Skeletal muscle satellite cell (primary cell): ENCODE data around the gene TNRC6C. TPM values are rescaled to one million over a fixed set of nuclear protein-coding genes. Genes with fewer than 3 reads are reported as not detected.

ENCODE experiments used
- H3K27me3 ChIP-seq: 2 replicates; pipeline ENCODE4 v1.7.0; 2013; ENCODE audit warnings: low read length; ENCODE audit not compliant: control insufficient read depth, insufficient read depth
- H3K36me3 ChIP-seq: 2 replicates; pipeline ENCODE4 v1.7.0; 2013; ENCODE audit warnings: mild to moderate bottlenecking, control low read depth, low read length; ENCODE audit not compliant: insufficient read depth
- H3K4me1 ChIP-seq: 2 replicates; pipeline ENCODE4 v1.7.0; 2013; ENCODE audit warnings: low read length; ENCODE audit not compliant: control insufficient read depth, insufficient read depth
- H3K4me2 ChIP-seq: 2 replicates; pipeline ENCODE4 v1.7.0; 2013; ENCODE audit warnings: mild to moderate bottlenecking, low read length
- H3K4me3 ChIP-seq: 2 replicates; pipeline ENCODE4 v1.7.0; 2013; ENCODE audit warnings: low read length
- H3K9ac ChIP-seq: 2 replicates; pipeline ENCODE4 v1.7.0; 2013; ENCODE audit warnings: mild to moderate bottlenecking, low read depth, low read length, moderate library complexity
- H3K9me3 ChIP-seq: replicated peaks from 2 replicates; pipeline ENCODE4 v1.7.0; 2013; ENCODE audit warnings: mild to moderate bottlenecking, control low read depth, low read length
- total RNA-seq: library from RNA; depleted of rRNA; stranded (reverse); fragments of >200 nt; gene quantifications from 2 replicates; pipeline ENCODE4 v1.2.3, GENCODE V29; 2012; rRNA removed

TNRC6C gene, protein sequence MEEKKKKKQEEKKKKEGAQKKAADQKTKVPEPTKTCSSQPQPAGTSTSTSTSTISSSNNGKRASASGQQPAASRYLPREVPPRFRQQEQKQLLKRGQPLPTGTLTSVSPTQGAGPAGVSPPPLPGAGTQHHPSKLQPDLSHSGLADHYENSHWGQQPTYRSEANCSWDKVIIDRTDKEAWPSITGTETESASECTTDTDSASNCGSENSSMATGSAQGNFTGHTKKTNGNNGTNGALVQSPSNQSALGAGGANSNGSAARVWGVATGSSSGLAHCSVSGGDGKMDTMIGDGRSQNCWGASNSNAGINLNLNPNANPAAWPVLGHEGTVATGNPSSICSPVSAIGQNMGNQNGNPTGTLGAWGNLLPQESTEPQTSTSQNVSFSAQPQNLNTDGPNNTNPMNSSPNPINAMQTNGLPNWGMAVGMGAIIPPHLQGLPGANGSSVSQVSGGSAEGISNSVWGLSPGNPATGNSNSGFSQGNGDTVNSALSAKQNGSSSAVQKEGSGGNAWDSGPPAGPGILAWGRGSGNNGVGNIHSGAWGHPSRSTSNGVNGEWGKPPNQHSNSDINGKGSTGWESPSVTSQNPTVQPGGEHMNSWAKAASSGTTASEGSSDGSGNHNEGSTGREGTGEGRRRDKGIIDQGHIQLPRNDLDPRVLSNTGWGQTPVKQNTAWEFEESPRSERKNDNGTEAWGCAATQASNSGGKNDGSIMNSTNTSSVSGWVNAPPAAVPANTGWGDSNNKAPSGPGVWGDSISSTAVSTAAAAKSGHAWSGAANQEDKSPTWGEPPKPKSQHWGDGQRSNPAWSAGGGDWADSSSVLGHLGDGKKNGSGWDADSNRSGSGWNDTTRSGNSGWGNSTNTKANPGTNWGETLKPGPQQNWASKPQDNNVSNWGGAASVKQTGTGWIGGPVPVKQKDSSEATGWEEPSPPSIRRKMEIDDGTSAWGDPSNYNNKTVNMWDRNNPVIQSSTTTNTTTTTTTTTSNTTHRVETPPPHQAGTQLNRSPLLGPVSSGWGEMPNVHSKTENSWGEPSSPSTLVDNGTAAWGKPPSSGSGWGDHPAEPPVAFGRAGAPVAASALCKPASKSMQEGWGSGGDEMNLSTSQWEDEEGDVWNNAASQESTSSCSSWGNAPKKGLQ (N-terminal part only)
- 1.3 TPM in 2 replicates for total RNA-seq

DNA sequence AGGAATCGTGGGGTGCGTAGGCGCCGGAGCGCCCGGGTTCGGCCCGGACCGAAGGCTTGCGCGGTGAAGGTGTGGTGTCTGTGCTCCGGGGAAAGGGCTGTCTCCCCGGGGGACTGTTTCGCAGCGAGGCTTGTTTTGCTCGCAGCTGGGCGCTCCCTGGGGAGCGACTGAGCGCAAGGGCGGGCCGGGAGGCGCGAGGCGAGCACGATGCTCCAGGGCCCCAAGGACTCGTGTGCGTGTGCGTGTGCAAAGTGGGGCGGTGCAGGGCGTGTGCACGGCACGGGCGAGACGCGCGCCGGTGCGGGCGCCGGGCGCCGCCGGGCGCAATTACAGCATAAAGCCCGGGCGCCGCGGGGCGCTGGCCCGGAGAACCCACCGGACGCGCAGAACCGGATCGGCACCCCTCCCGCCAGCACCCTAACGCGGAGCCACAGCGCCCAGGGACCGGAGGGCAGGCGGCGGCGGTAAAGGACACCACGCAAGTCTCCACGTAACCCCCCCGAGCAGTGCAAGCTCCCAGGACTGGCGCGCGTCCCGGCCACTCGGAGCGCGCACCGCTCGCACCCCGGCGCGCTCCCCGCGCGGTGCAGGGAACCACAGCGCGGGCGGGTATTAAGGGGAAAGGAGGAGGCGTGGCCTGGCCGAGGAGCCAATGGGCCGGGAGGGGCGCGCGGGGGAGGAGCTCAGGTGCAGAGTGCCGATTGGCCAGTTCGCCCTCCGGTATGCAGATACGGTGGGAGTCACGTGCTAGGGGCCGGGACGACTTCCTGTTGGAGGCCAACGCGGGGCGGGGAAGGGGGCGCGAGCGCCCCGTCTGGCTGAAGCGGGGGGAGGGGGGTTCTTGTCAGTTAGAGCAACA is at the start of gene TNRC6C:
Gene TNRC6C, plus strand, starts transcription at position 847 of the 859 bp plus-strand sequence. CDS start 45,504 bp downstream, outside the sequence.
- peaks cover 43% of the 10 kb centered on the region for H3K27me3 ChIP-seq
- peak within 1 kb of the TSS; percentile 72 for H3K9ac ChIP-seq
- no peaks in the 10 kb centered on the region for H3K9me3 ChIP-seq
- peaks cover 8% of the 10 kb centered on the region for H3K4me1 ChIP-seq
- no peaks in the 10 kb centered on the region for H3K36me3 ChIP-seq
- H3K4me3 ChIP-seq = peak within 1 kb of the TSS; percentile 90
- peak within 1 kb of the TSS; percentile 99 for H3K4me2 ChIP-seq

- no peaks in the 10 kb centered on the region for H3K9me3 ChIP-seq
- H3K27me3 ChIP-seq = peaks cover 51% of the 10 kb centered on the region
- no peaks in the 10 kb centered on the region for H3K36me3 ChIP-seq
- H3K4me1 ChIP-seq = peaks cover 3% of the 10 kb centered on the region
- no peak overlapping the region for H3K9ac ChIP-seq
- H3K4me3 ChIP-seq = no peak overlapping the region
- H3K4me2 ChIP-seq = no peak overlapping the region
Measured at GRCh38 chr17:77909236-77909635, 49.3 kb upstream of the TNRC6C start.

GRCh38 chr17:77909816-77910215 is 48.7 kb upstream of the TNRC6C start:
- Histone ChIP-seq H3K4me1 (peaks cover 3% of the 10 kb centered on the region), H3K9ac (no peak overlapping the region), H3K9me3 (no peaks in the 10 kb centered on the region), H3K27me3 (peaks cover 53% of the 10 kb centered on the region), H3K4me3 (no peak overlapping the region), H3K4me2 (no peak overlapping the region), H3K36me3 (no peaks in the 10 kb centered on the region)

DNA sequence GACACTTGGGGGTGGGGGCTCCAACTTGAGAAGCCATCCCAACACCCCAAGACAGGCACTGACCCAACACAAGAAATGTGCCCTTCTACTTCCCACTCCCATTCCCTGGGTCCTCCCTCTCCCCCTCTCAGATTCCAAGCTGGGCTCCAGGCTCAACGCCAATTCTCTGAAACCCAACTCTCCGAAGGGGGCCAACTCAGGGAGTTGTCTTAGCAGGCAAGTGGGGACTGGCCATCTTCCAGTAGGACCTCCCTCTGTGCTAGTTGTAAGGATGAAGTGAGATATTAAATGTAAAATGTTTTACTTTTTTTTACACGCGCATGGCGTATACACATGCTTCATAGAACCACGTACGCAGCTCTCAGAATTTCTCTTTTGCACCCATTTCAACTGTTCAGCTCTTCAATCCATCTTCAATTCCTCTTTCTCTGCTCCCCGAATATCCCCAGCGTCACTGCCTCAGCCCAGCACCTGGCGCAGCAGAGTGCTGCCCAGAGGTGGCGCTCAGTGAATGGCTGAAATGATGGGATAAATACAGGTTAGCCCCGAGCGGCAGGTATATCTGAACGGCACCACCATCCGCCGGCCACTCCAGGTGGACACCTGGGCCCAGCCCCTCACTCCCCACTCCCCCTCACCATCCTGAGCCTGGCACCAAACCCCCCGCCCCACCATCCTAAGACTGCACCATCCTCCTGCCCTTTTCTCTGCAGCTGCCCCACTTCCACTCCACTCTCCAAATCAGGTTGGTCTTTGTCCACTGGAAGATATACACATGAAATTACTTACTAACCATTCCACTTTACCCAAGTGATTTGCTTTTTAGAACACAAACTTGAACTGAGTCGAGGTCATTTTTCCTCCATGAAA is 43.9 kb upstream of the TNRC6C start:
- no peak overlapping the region for H3K4me3 ChIP-seq
- H3K4me2 ChIP-seq = no peak overlapping the region
- H3K9me3 ChIP-seq = no peaks in the 10 kb centered on the region
- H3K27me3 ChIP-seq = peaks cover 43% of the 10 kb centered on the region
- H3K36me3 ChIP-seq = no peaks in the 10 kb centered on the region
- H3K4me1 ChIP-seq = no peaks in the 10 kb centered on the region
- no peak overlapping the region for H3K9ac ChIP-seq

- Histone ChIP-seq H3K9me3 (no peaks in the 10 kb centered on the region), H3K4me1 (no peaks in the 10 kb centered on the region), H3K4me3 (no peak overlapping the region), H3K9ac (no peak overlapping the region), H3K27me3 (peaks cover 36% of the 10 kb centered on the region), H3K4me2 (no peak overlapping the region), H3K36me3 (no peaks in the 10 kb centered on the region)
Measured at GRCh38 chr17:77915594-77916021, 42.9 kb upstream of the TNRC6C start.

GRCh38 chr17:77916264-77916663 is 42.2 kb upstream of the TNRC6C start:
- peaks cover 40% of the 10 kb centered on the region for H3K27me3 ChIP-seq
- no peak overlapping the region for H3K9ac ChIP-seq
- no peaks in the 10 kb centered on the region for H3K9me3 ChIP-seq
- H3K4me1 ChIP-seq = no peaks in the 10 kb centered on the region
- H3K4me2 ChIP-seq = no peak overlapping the region
- no peaks in the 10 kb centered on the region for H3K36me3 ChIP-seq
- no peak overlapping the region for H3K4me3 ChIP-seq

DNA sequence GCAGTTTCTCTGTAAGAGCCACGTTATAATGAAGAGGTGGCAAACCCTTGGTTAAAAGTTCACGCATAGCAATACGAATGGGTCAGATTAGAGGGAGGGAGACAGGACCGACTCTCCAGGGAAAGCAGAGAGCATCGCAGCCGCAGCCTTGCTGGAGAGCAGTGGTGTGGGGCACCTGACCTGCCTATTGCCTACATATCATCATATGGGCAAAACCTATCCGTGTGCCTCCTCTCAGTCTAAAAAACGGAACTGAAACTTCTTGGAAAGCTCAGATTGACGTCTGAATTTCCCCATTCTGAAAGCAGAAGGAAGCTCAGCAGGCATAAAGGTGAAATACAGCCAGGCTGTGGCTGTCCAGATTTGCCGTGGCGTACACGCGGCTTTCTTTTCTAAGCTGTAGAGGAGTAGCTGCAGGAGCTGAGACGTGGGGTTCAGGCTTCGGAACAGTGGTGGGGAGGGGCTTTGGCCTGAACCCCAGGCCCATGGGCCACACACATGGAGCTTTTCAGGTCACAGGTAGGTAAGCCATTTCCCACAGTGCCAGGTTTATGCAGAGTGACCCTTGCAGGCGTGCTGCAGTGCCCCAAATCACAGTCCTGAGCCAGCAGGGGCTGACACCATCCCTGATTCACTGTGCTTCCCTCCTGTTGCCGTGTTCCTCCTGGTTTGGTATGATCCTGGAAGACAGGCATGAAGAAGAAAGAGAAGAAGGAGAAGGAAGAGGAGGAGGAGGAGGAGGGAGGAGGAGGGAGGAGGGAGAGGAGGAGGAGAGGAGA is 41.6 kb upstream of the TNRC6C start:
- Histone ChIP-seq H3K4me1 (no peaks in the 10 kb centered on the region), H3K27me3 (peaks cover 46% of the 10 kb centered on the region), H3K9me3 (no peaks in the 10 kb centered on the region), H3K4me3 (no peak overlapping the region), H3K9ac (no peak overlapping the region), H3K36me3 (no peaks in the 10 kb centered on the region), H3K4me2 (no peak overlapping the region)

GRCh38 chr17:77919276-77919675 is 39.2 kb upstream of the TNRC6C start:
- Histone ChIP-seq H3K4me3 (no peak overlapping the region), H3K9ac (no peak overlapping the region), H3K36me3 (no peaks in the 10 kb centered on the region), H3K4me1 (no peaks in the 10 kb centered on the region), H3K9me3 (no peaks in the 10 kb centered on the region), H3K4me2 (no peak overlapping the region), H3K27me3 (peaks cover 57% of the 10 kb centered on the region)

- H3K27me3 ChIP-seq = peaks cover 60% of the 10 kb centered on the region
- no peaks in the 10 kb centered on the region for H3K4me1 ChIP-seq
- H3K36me3 ChIP-seq = no peaks in the 10 kb centered on the region
- no peaks in the 10 kb centered on the region for H3K9me3 ChIP-seq
- no peak overlapping the region for H3K4me3 ChIP-seq
- H3K4me2 ChIP-seq = no peak overlapping the region
- no peak overlapping the region for H3K9ac ChIP-seq
Measured at GRCh38 chr17:77923135-77923534, 35.4 kb upstream of the TNRC6C start.
